OCI-LY7 (cell line): ENCODE measurements around the gene GAREM1. TPM values are rescaled to one million over a fixed set of nuclear protein-coding genes. Genes with fewer than 3 reads are reported as not detected.

Experiments used
- BruUV-seq: library from RNA; stranded (reverse); fragments of 400-500 nt; replicated peaks from 2 replicates; lab custom pipeline; 2021; lab: Mats Ljungman, UMichigan
- CTCF ChIA-PET: fragments of 300-600 bp; sonication (Branson Sonifier 250); formaldehyde crosslinking; loops from one replicate; lab custom pipeline; 2022; ENCODE audit warnings: antibody characterized with exemption; ENCODE audit not compliant: unreplicated experiment; lab: Charles Lee
- POLR2A ChIA-PET: fragments of 300-600 bp; sonication (Branson Sonifier 250); formaldehyde crosslinking; loops from one replicate; lab custom pipeline; 2022; ENCODE audit warnings: antibody characterized with exemption; lab: Charles Lee
- DNase-seq: peaks from one replicate; pipeline ENCODE4 v3.0.0-alpha.2; 2015; ENCODE audit warnings: low spot score
- H2AFZ ChIP-seq: fragments of 200-600 bp; sonication (generic), shearing (Covaris generic); 2 replicates; pipeline ENCODE4 v1.6.1; 2014; ENCODE audit warnings: mild to moderate bottlenecking, antibody characterized with exemption, low read length, moderate library complexity
- H3K27ac ChIP-seq: fragments of 200-600 bp; sonication (generic); 2 replicates; pipeline ENCODE4 v1.5.1; 2014; ENCODE audit warnings: mixed run types, low read depth, mild to moderate bottlenecking, moderate library complexity, low read length, inconsistent platforms; ENCODE audit not compliant: poor library complexity, severe bottlenecking
- H3K36me3 ChIP-seq: fragments of 200-600 bp; sonication (generic); 2 replicates; pipeline ENCODE4 v1.6.1; 2014; ENCODE audit warnings: mild to moderate bottlenecking, antibody characterized with exemption, low read length, moderate library complexity, mixed read lengths; ENCODE audit not compliant: insufficient read depth
- H3K4me1 ChIP-seq: fragments of 200-600 bp; sonication (generic); 2 replicates; pipeline ENCODE4 v1.5.1; 2014; ENCODE audit warnings: mild to moderate bottlenecking, low read length; ENCODE audit not compliant: insufficient read depth, poor library complexity, severe bottlenecking
- H3K4me2 ChIP-seq: fragments of 200-600 bp; sonication (generic); 2 replicates; pipeline ENCODE4 v1.6.1; 2014; ENCODE audit warnings: mild to moderate bottlenecking, low read length
- H3K4me3 ChIP-seq: fragments of 200-600 bp; sonication (generic); 2 replicates; pipeline ENCODE4 v1.5.1; 2014; ENCODE audit warnings: mild to moderate bottlenecking, low read depth, low read length; ENCODE audit not compliant: poor library complexity, severe bottlenecking
- H3K79me2 ChIP-seq: fragments of 200-600 bp; sonication (generic); 2 replicates; pipeline ENCODE4 v1.6.1; 2016; ENCODE audit warnings: low read depth, mild to moderate bottlenecking, low read length, moderate library complexity, mixed read lengths; ENCODE audit not compliant: insufficient read depth
- H3K9me2 ChIP-seq: fragments of 200-600 bp; sonication (generic); 2 replicates; pipeline ENCODE4 v1.6.1; 2016; ENCODE audit warnings: mild to moderate bottlenecking, low read length, mixed read lengths; ENCODE audit not compliant: insufficient read depth
- H3K9me3 ChIP-seq: fragments of 200-600 bp; sonication (generic); 2 replicates; pipeline ENCODE4 v1.6.1; 2014; ENCODE audit warnings: mild to moderate bottlenecking, mixed run types, low read length, mixed read lengths
- H4K20me1 ChIP-seq: fragments of 200-600 bp; sonication (generic); 2 replicates; pipeline ENCODE4 v1.6.1; 2014; ENCODE audit warnings: mild to moderate bottlenecking, antibody characterized with exemption, low read length, moderate library complexity, mixed read lengths; ENCODE audit not compliant: insufficient read depth
- CTCF ChIP-seq: fragments of 200-600 bp; sonication (generic); conservative IDR thresholded peaks from 2 replicates; pipeline ENCODE4 v1.5.1; 2014; ENCODE audit warnings: mild to moderate bottlenecking, antibody characterized with exemption, low read length, moderate library complexity, mixed read lengths
- EZH2phosphoT487 ChIP-seq: fragments of 200-600 bp; sonication (generic); IDR thresholded peaks from 2 replicates; pipeline ENCODE4 v1.6.1; 2018; ENCODE audit warnings: low read depth, borderline replicate concordance, mild to moderate bottlenecking, mixed run types, antibody characterized with exemption, low read length, moderate library complexity, mixed read lengths
- intact Hi-C: fragments of 100-400 bp; cut with micrococcal nuclease; formaldehyde crosslinking; loops from one replicate; pipeline ENCODE4 v1.10.0; 2022; ENCODE audit not compliant: unreplicated experiment
- total RNA-seq, 2 experiments: library from RNA; depleted of rRNA in 1 of 2; stranded (reverse); fragments of >200 nt in 1 of 2; shearing (Covaris generic) in 1 of 2; gene quantifications; 2 replicates each; pipeline ENCODE4 v1.2.3, GENCODE V29; 2014 to 2022

GAREM1 gene
- total RNA-seq, 2 experiments from 2014 or later, result 1.0 to 2.7 TPM

- no peak overlapping the region for H3K4me2 ChIP-seq
- no peak overlapping the region for H3K4me3 ChIP-seq
- H3K9me3 ChIP-seq, result no peaks in the 10 kb centered on the region
- H3K36me3 ChIP-seq, result no peaks in the 10 kb centered on the region
- no peaks in the 10 kb centered on the region for H3K9me2 ChIP-seq
- no peaks in the 10 kb centered on the region for H3K4me1 ChIP-seq
- TF ChIP-seq EZH2phosphoT487 (no peak), CTCF (no peak)
- H2AFZ ChIP-seq, result no peak overlapping the region
- H4K20me1 ChIP-seq, result no peaks in the 10 kb centered on the region; the same call in 1 of the 2 replicates
- POLR2A ChIA-PET, result no interaction called here
- no peak overlapping the region for H3K27ac ChIP-seq
- no peaks in the 10 kb centered on the region for H3K79me2 ChIP-seq
- intact Hi-C loops, result no loop called here
- no peak for DNase-seq
- no TSS peak for BruUV-seq
- CTCF ChIA-PET, result no interaction called here
Observed at GRCh38 chr18:32442575-32442974, 28.1 kb downstream of the GAREM1 start.

GRCh38 chr18:32441533-32441932 is 29.1 kb downstream of the GAREM1 start:
- CTCF ChIA-PET, result no interaction called here
- Histone ChIP-seq H3K9me2 (no peaks in the 10 kb centered on the region), H3K27ac (no peak overlapping the region), H3K4me3 (no peak overlapping the region), H2AFZ (no peak overlapping the region), H3K9me3 (no peaks in the 10 kb centered on the region), H3K36me3 (no peaks in the 10 kb centered on the region), H3K4me1 (no peaks in the 10 kb centered on the region), H3K79me2 (no peaks in the 10 kb centered on the region), H4K20me1 (no peaks in the 10 kb centered on the region; the same call in 1 of the 2 replicates), H3K4me2 (no peak overlapping the region)
- TF ChIP-seq EZH2phosphoT487 (no peak), CTCF (no peak)
- POLR2A ChIA-PET, result no interaction called here
- DNase-seq, result no peak
- intact Hi-C loops, result no loop called here
- no TSS peak for BruUV-seq

GRCh38 chr18:32440518-32440917 is 30.2 kb downstream of the GAREM1 start:
- Histone ChIP-seq H3K27ac (no peak overlapping the region), H3K79me2 (no peaks in the 10 kb centered on the region), H3K4me1 (no peaks in the 10 kb centered on the region), H3K4me3 (no peak overlapping the region), H3K4me2 (no peak overlapping the region), H4K20me1 (no peaks in the 10 kb centered on the region; the same call in 1 of the 2 replicates), H3K36me3 (no peaks in the 10 kb centered on the region), H3K9me3 (no peaks in the 10 kb centered on the region), H3K9me2 (no peaks in the 10 kb centered on the region), H2AFZ (no peak overlapping the region)
- intact Hi-C loops, result no loop called here
- POLR2A ChIA-PET, result no interaction called here
- TF ChIP-seq CTCF (no peak), EZH2phosphoT487 (no peak)
- CTCF ChIA-PET, result no interaction called here
- no peak for DNase-seq
- no TSS peak for BruUV-seq
